ENCODE measurements around the gene RAB14. TPM values are rescaled to one million over a fixed set of nuclear protein-coding genes. Genes with fewer than 3 reads are reported as not detected.

The RAB14 gene
- total and polyA plus RNA-seq, 5 donors: 22.9 to 57.3 (median 47.4) TPM

GRCh38 chr9:121218357-121219027 lies 16.8 kb upstream of the RAB14 start:
- no peaks in the 10 kb centered on the region for H3K4me1 ChIP-seq (ENCODE audit: control insufficient read depth, insufficient read depth, low read length)
- WGBS: 95% methylated on average over 8 of the region's 8 CpGs
- no peaks in the 10 kb centered on the region for H3K9me3 ChIP-seq (ENCODE audit: control insufficient read depth, low read length)
- H3K27ac ChIP-seq (ENCODE audit: low read length): no peak overlapping the region
- no peak for DNase-seq
- H3K27me3 ChIP-seq (ENCODE audit: control insufficient read depth, insufficient read depth): no peaks in the 10 kb centered on the region
- intact Hi-C loops (cut with DNase I): loop anchor here (5.0 to 10.0 kb wide), 5 partner anchors 44 to 176 kb away; partner anchors contain the start of gene GSN (in 1 of the 4)
- H3K4me3 ChIP-seq (ENCODE audit: low read length): no peak overlapping the region
- ATAC-seq: no peak

DNA sequence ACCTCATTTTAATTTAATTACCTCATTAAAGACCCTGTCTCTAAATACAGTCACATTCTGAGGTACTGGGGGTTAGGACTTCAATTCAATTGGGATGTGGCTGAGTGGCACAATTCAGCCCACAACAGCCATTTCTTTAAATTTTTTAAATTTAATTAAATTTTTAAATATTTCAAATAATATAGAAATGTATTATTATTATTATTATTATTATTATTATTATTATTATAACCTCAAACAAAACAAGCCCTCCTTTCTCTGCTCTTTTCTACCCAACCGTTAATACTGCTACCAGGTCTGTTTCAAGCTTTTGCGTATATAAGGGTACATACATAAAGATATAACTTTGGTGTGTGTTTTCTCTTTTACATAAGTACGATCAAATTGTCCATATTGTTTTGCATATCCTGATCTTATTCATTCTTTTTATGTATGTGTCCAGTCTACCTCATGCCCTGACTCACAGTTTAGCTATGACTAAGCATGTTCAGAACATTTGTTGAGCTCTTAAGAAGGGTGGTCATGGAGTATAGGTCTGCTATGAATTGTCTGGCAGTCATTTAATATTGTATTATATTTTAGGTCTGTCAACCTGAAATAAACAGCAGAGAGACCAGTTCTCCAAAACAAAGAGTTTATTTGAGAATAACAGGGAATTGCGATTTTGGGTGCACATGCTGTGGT lies 16.1 kb upstream of the RAB14 start:
- H3K4me3 ChIP-seq (ENCODE audit: low read length): no peak overlapping the region
- no peaks in the 10 kb centered on the region for H3K27me3 ChIP-seq (ENCODE audit: control insufficient read depth, insufficient read depth)
- no peaks in the 10 kb centered on the region for H3K4me1 ChIP-seq (ENCODE audit: control insufficient read depth, insufficient read depth, low read length)
- H3K27ac ChIP-seq (ENCODE audit: low read length): no peak overlapping the region
- ATAC-seq (no peak), DNase-seq (no peak)
- intact Hi-C loops (cut with DNase I): loop anchor here (5.0 to 10.0 kb wide), 5 partner anchors 45 to 177 kb away; partner anchors contain the start of gene GSN (in 1 of the 4)
- WGBS: 96% methylated on average over 4 of the region's 4 CpGs
- no peaks in the 10 kb centered on the region for H3K9me3 ChIP-seq (ENCODE audit: control insufficient read depth, low read length)

DNA sequence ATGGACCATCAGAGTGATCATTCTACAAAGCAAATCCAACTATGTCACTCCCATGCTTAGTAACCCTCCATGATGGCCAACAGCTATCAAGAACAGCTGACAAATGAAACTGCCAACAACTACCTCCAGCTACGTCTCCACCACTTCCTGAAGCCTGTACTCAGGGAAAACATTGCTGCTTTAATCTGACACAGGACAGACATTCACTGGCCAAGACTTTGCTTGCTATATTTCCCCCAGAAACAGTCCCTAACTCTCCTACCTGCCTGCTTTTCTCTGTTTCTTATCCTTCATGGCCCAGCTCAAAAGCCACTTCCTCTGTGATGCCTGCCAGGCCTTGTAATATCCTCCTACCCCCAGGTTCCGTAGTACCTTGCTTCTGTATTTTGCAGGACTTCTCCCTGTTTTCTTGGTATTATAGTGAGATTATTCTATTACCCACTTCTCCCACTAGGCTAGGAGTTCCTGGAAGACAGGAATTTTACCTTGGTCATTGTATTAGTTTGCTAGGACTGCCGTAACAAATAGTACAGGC lies 14.7 kb upstream of the RAB14 start:
- no peak overlapping the region for H3K27ac ChIP-seq (ENCODE audit: low read length)
- no peaks in the 10 kb centered on the region for H3K27me3 ChIP-seq (ENCODE audit: control insufficient read depth, insufficient read depth)
- DNase-seq: no peak
- no peaks in the 10 kb centered on the region for H3K9me3 ChIP-seq (ENCODE audit: control insufficient read depth, low read length)
- 72% methylated on average over 3 of the region's 3 CpGs for WGBS
- no peak for ATAC-seq
- H3K4me3 ChIP-seq (ENCODE audit: low read length): no peak overlapping the region
- intact Hi-C loops (cut with DNase I): loop anchor here (5.0 to 10.0 kb wide), 5 partner anchors 46 to 178 kb away; partner anchors contain the start of gene GSN (in 1 of the 4)
- H3K4me1 ChIP-seq (ENCODE audit: control insufficient read depth, insufficient read depth, low read length): no peaks in the 10 kb centered on the region

DNA sequence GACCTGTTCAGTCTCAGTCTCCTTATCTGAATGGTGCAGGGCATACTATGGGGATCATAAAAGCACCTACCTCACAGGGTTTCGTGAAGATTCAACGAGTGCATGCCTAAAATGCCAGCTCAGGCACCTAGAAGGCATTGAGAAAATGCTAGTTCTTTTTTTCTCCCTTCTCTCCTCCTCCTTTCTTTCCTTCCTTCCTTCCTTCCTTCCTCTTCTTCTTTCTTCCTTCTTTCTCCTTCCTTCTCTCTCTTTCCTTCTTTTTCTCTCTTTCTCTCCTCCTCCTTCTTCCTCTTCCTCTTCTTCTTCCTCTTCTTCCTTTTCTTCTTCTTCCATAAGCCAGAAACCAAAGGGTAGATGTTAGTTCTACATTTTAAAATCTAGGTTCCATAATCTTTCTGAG lies 12.3 kb upstream of the RAB14 start:
- intact Hi-C loops (cut with DNase I): loop anchor here (2.0 to 10.0 kb wide), 6 partner anchors 51 to 185 kb away; partner anchors contain the start of gene GSN (in 1 of the 4)
- no peak overlapping the region for H3K27ac ChIP-seq (ENCODE audit: low read length)

GRCh38 chr9:121213136-121213806 lies 11.6 kb upstream of the RAB14 start:
- peak; percentile 92 to 95 for ATAC-seq
- Histone ChIP-seq H3K4me1 (ENCODE audit: control insufficient read depth, insufficient read depth, low read length) (no peaks in the 10 kb centered on the region), H3K27ac (ENCODE audit: low read length) (peak overlapping the region; percentile 48), H3K27me3 (ENCODE audit: control insufficient read depth, insufficient read depth) (no peaks in the 10 kb centered on the region), H3K9me3 (ENCODE audit: control insufficient read depth, low read length) (no peaks in the 10 kb centered on the region), H3K4me3 (ENCODE audit: low read length) (no peak overlapping the region)
- DNase-seq: peak; percentile 89 to 96 (median 95)
- WGBS: 19% methylated on average over 9 of the region's 9 CpGs
- intact Hi-C loops (cut with DNase I): loop anchor here (5.0 to 10.0 kb wide), 5 partner anchors 52 to 184 kb away; partner anchors contain the start of gene GSN (in 1 of the 4)

More for the DNA sequence above, 12.3 kb upstream of the RAB14 start:
- H3K9me3 ChIP-seq (ENCODE audit: control insufficient read depth, low read length): no peaks in the 10 kb centered on the region
- no peaks in the 10 kb centered on the region for H3K27me3 ChIP-seq (ENCODE audit: control insufficient read depth, insufficient read depth)
- 78% methylated on average over 2 of the region's 2 CpGs for WGBS
- ATAC-seq: no peak
- no peaks in the 10 kb centered on the region for H3K4me1 ChIP-seq (ENCODE audit: control insufficient read depth, insufficient read depth, low read length)
- DNase-seq: no peak
- no peak overlapping the region for H3K4me3 ChIP-seq (ENCODE audit: low read length)

GRCh38 chr9:121210536-121210935 lies 8.9 kb upstream of the RAB14 start:
- DNase-seq: no peak

DNA sequence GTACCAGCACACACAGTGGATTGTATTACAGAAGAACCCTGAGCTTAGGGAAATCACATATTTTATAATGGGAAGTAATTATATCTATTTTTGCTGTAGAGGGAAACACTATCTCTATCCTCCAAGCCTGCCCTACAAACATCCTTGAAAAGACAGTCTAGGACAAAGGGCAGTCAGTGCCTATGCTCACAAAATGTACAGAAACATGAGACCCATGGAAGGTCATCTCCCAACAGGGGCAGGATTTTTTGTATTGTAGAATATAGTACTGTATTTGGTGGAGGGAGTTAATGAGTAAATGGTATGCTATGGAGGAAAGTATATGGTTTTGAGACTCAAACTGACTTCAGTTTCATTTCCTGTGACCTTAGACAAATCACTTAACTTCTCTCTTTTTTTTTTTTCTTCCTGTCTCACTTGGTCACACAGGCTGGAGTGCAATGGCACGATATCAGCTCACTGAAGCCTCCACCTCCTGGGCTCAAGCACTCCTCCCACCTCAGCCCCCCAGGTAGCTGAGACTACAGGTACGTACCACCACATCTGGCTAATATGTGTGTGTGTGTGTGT lies 5.8 kb upstream of the RAB14 start:
- WGBS: 70% methylated on average over 2 of the region's 2 CpGs
- intact Hi-C loops (cut with DNase I): no loop called here
- Histone ChIP-seq H3K4me3 (ENCODE audit: low read length) (no peak overlapping the region), H3K4me1 (ENCODE audit: control insufficient read depth, insufficient read depth, low read length) (no peaks in the 10 kb centered on the region), H3K27me3 (ENCODE audit: control insufficient read depth, insufficient read depth) (no peaks in the 10 kb centered on the region), H3K9me3 (ENCODE audit: control insufficient read depth, low read length) (no peaks in the 10 kb centered on the region), H3K27ac (ENCODE audit: low read length) (no peak overlapping the region)
- DNase-seq (no peak), ATAC-seq (no peak)

More at GRCh38 chr9:121210536-121210935, 8.9 kb upstream of the RAB14 start:
- ATAC-seq: no peak
- no peaks in the 10 kb centered on the region for H3K27me3 ChIP-seq (ENCODE audit: control insufficient read depth, insufficient read depth)
- 92% methylated on average over 5 of the region's 5 CpGs for WGBS
- no peak overlapping the region for H3K4me3 ChIP-seq (ENCODE audit: low read length)
- intact Hi-C loops (cut with DNase I): loop anchor here (5.0 to 10.0 kb wide), 5 partner anchors 54 to 187 kb away; partner anchors contain the start of gene GSN (in 1 of the 4)
- H3K27ac ChIP-seq (ENCODE audit: low read length): no peak overlapping the region
- no peaks in the 10 kb centered on the region for H3K9me3 ChIP-seq (ENCODE audit: control insufficient read depth, low read length)
- no peaks in the 10 kb centered on the region for H3K4me1 ChIP-seq (ENCODE audit: control insufficient read depth, insufficient read depth, low read length)

GRCh38 chr9:121206516-121207370 lies 5.1 kb upstream of the RAB14 start:
- ATAC-seq (no peak), DNase-seq (peak in 1 of 3 donors; percentile 42)
- Histone ChIP-seq H3K4me3 (ENCODE audit: low read length) (no peak overlapping the region), H3K4me1 (ENCODE audit: control insufficient read depth, insufficient read depth, low read length) (no peaks in the 10 kb centered on the region), H3K27me3 (ENCODE audit: control insufficient read depth, insufficient read depth) (no peaks in the 10 kb centered on the region), H3K27ac (ENCODE audit: low read length) (no peak overlapping the region), H3K9me3 (ENCODE audit: control insufficient read depth, low read length) (no peaks in the 10 kb centered on the region)
- intact Hi-C loops (cut with DNase I): no loop called here
- WGBS: 51% methylated on average over 8 of the region's 8 CpGs

- no peak for DNase-seq
- no peaks in the 10 kb centered on the region for H3K9me3 ChIP-seq (ENCODE audit: control insufficient read depth, low read length)
- no peak overlapping the region for H3K27ac ChIP-seq (ENCODE audit: low read length)
- H3K4me1 ChIP-seq (ENCODE audit: control insufficient read depth, insufficient read depth, low read length): peaks cover 2% of the 10 kb centered on the region
- no peak for ATAC-seq
- intact Hi-C loops (cut with DNase I): no loop called here
- no peaks in the 10 kb centered on the region for H3K27me3 ChIP-seq (ENCODE audit: control insufficient read depth, insufficient read depth)
- no peak overlapping the region for H3K4me3 ChIP-seq (ENCODE audit: low read length)
Measured at GRCh38 chr9:121204611-121205010, 2.9 kb upstream of the RAB14 start.

- intact Hi-C loops (cut with DNase I): no loop called here
- ATAC-seq (no peak), DNase-seq (no peak)
- Histone ChIP-seq H3K27me3 (ENCODE audit: control insufficient read depth, insufficient read depth) (no peaks in the 10 kb centered on the region), H3K4me1 (ENCODE audit: control insufficient read depth, insufficient read depth, low read length) (peaks cover 2% of the 10 kb centered on the region), H3K4me3 (ENCODE audit: low read length) (no peak overlapping the region), H3K9me3 (ENCODE audit: control insufficient read depth, low read length) (no peaks in the 10 kb centered on the region), H3K27ac (ENCODE audit: low read length) (no peak overlapping the region)
- 69% methylated on average over 2 of the region's 2 CpGs for whole genome bisulfite sequencing
Measured at GRCh38 chr9:121204121-121204520, 2.5 kb upstream of the RAB14 start.

Measured in right cardiac atrium (tissue), 5 donors.